ENCODE measurements around the gene GNRHR.

The GNRHR gene

GRCh38 chr4:67727124-67727850, 26.9 kb downstream of the GNRHR start:
- TF ChIP-seq CTCF (IDR thresholded peaks at IDR 0.05) (no peak), ZFX (IDR thresholded peaks at IDR 0.05; ENCODE audit: borderline replicate concordance) (no peak)
- no peak overlapping the region for H3K27ac ChIP-seq

DNA sequence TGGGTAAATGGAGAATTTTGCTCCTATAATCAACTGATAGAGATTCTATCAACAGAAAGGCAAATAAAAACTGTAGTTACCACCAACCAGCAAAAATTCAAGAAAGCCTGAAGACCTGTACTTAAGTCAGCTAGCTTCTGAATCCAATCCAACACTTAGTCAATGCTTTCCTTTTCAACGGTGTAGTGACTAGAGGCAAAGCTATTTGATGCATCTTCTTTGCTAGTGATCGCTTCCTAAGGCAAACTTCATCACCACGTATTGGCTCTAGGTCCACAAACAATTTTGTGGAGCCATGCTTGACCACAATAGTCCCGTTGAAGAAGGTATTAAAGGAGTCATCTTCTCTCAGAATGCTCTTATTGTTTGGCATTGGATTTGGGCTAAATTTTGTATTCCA, 28.2 kb downstream of the GNRHR start:
- TF ChIP-seq ZFX (IDR thresholded peaks at IDR 0.05; ENCODE audit: borderline replicate concordance) (no peak), CTCF (IDR thresholded peaks at IDR 0.05) (no peak)
- no peak overlapping the region for H3K27ac ChIP-seq

GRCh38 chr4:67725132-67725531, 29.1 kb downstream of the GNRHR start:
- no peak for TF ChIP-seq CTCF (IDR thresholded peaks at IDR 0.05)
- no peak for TF ChIP-seq ZFX (IDR thresholded peaks at IDR 0.05; ENCODE audit: borderline replicate concordance)
- no peak overlapping the region for H3K27ac ChIP-seq

GRCh38 chr4:67723949-67724348, 30.2 kb downstream of the GNRHR start:
- TF ChIP-seq ZFX (IDR thresholded peaks at IDR 0.05; ENCODE audit: borderline replicate concordance): no peak
- no peak; the same call in 1 of the 2 replicates for TF ChIP-seq CTCF (IDR thresholded peaks at IDR 0.05)
- H3K27ac ChIP-seq: no peak overlapping the region

DNA sequence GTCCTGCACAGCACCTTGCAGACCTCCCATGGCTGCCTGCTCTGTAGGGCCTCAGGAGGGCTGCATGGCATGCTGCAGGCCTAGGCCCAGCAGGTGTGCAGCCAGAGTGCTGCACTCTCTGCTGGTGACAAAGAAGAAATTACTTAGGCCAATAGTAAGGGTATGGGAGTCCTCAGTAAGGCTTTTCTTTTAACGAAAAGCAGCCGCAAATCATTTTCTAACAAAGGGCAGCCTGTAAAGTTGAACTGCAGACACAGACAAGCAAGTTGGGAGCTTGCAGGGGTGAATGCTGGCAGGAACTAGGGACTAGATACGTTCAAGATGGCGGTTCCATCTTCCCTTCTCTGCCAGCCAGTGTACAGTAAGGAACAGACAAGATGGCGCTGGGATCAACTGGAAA, 30.8 kb downstream of the GNRHR start:
- H3K27ac ChIP-seq: no peak overlapping the region
- TF ChIP-seq ZFX (IDR thresholded peaks at IDR 0.05; ENCODE audit: borderline replicate concordance) (no peak), CTCF (IDR thresholded peaks at IDR 0.05) (no peak)

- no peak overlapping the region for H3K27ac ChIP-seq
- no peak for TF ChIP-seq CTCF (IDR thresholded peaks at IDR 0.05)
- no peak for TF ChIP-seq ZFX (IDR thresholded peaks at IDR 0.05; ENCODE audit: borderline replicate concordance)
Measured at GRCh38 chr4:67721770-67722597, 32.2 kb downstream of the GNRHR start.

GRCh38 chr4:67721315-67721769, 32.8 kb downstream of the GNRHR start:
- no peak for TF ChIP-seq ZFX (IDR thresholded peaks at IDR 0.05; ENCODE audit: borderline replicate concordance)

More at GRCh38 chr4:67721315-67721769, 32.8 kb downstream of the GNRHR start:
- H3K27ac ChIP-seq: no peak overlapping the region

All from 22Rv1 (cell line).